Measurements from ENCODE around the gene ILF3. TPM values are rescaled to one million over a fixed set of nuclear protein-coding genes. Genes with fewer than 3 reads are reported as not detected.

Gene ILF3
- polyA plus RNA-seq, 2 of the 4 experiments (the other 2 are of a cell fraction): 142 to 197 TPM

GRCh38 chr19:10625762-10626138 is 28.4 kb upstream of the ILF3 start:
- ATAC-seq: peak; percentile 27 to 28; a peak in 3 of 6 replicates
- DNase-seq (ENCODE audit: low read depth in 1 of 2, low spot score in 1 of 2): no peak
- 39% methylated on average over 6 of the region's 10 CpGs for WGBS (ENCODE audit: missing lambda C conversion rate)

GRCh38 chr19:10631874-10632273 is 22.3 kb upstream of the ILF3 start:
- CTCF ChIA-PET: no interaction called here

More at GRCh38 chr19:10625762-10626138, 28.4 kb upstream of the ILF3 start:
- POLR2A ChIA-PET: interaction anchor here (1.4 kb wide), 1 partner anchor 19 kb away, joined by 10 read pairs; no protein-coding TSS in a partner anchor
- Histone ChIP-seq H3K4me2 (peak overlapping the region; percentile 97), H3K9me3 (no peaks in the 10 kb centered on the region), H3K4me3 (peak overlapping the region; percentile 49), H3K4me1 (0 out of 3 replicates have a peak, but pooled peaks cover 4% of the 10 kb centered on the region), H3K27ac (peak overlapping the region; percentile 74 to 90)
- CTCF ChIA-PET: no interaction called here
- no peak for TF ChIP-seq EHMT2 (IDR thresholded peaks at IDR 0.05; ENCODE audit: low read depth)
- no peak for TF ChIP-seq ZC3H11A (IDR thresholded peaks at IDR 0.05)
- TF ChIP-seq USF2 (IDR thresholded peaks at IDR 0.05): no peak
- no peak for TF ChIP-seq ZSCAN20 (CRISPR knock-in tag; IDR thresholded peaks at IDR 0.05)
- TF ChIP-seq HOXB13 (CRISPR knock-in tag; IDR thresholded peaks at IDR 0.05; ENCODE audit: low read depth): no peak
- no peak for TF ChIP-seq TP53 (CRISPR knock-in tag; IDR thresholded peaks at IDR 0.05)
- TF ChIP-seq RFX5 (IDR thresholded peaks at IDR 0.05): no peak
- no peak for TF ChIP-seq HES2 (IDR thresholded peaks at IDR 0.05)
- TF ChIP-seq POLR2A (IDR thresholded peaks at IDR 0.05; ENCODE audit: low read length): no peak
- TF ChIP-seq SREBF2 (IDR thresholded peaks at IDR 0.05): no peak
- no peak for TF ChIP-seq BCL3 (IDR thresholded peaks at IDR 0.05)
- no peak for TF ChIP-seq HOXB5 (CRISPR knock-in tag; IDR thresholded peaks at IDR 0.05)
- no peak for FAIRE-seq

More at GRCh38 chr19:10631874-10632273, 22.3 kb upstream of the ILF3 start:
- no peak for DNase-seq (ENCODE audit: low read depth in 1 of 2, low spot score in 1 of 2)
- no peak for ATAC-seq
- Histone ChIP-seq H3K9me3 (no peaks in the 10 kb centered on the region), H3K4me3 (no peak overlapping the region), H3K27ac (no peak overlapping the region), H3K4me2 (no peak overlapping the region), H3K4me1 (no peaks in the 10 kb centered on the region)
- FAIRE-seq: no peak
- no peak for TF ChIP-seq REST (IDR thresholded peaks at IDR 0.05)
- no peak for TF ChIP-seq MYC (IDR thresholded peaks at IDR 0.05; ENCODE audit: borderline replicate concordance, low read length)
- TF ChIP-seq ELK1 (IDR thresholded peaks at IDR 0.05; ENCODE audit: low read depth, low read length): no peak
- TF ChIP-seq FOXS1 (CRISPR knock-in tag; IDR thresholded peaks at IDR 0.05): no peak
- TF ChIP-seq CHD4 (IDR thresholded peaks at IDR 0.05; ENCODE audit: borderline replicate concordance): no peak
- no peak for TF ChIP-seq HES2 (IDR thresholded peaks at IDR 0.05)
- POLR2A ChIA-PET: no interaction called here
- WGBS (ENCODE audit: missing lambda C conversion rate): 92% methylated on average over 14 of the region's 14 CpGs
